GM12872 (cell line): ENCODE results near the gene CCDC107.

Experiments used
- TF ChIP-seq, protein P1 (sequence below): IDR thresholded peaks from 3 replicates; pipeline ENCODE4 v1.5.1; 2011; ENCODE audit warnings: low read depth, mild to moderate bottlenecking, low read length, moderate library complexity; ENCODE audit not compliant: insufficient read depth

Gene CCDC107

DNA sequence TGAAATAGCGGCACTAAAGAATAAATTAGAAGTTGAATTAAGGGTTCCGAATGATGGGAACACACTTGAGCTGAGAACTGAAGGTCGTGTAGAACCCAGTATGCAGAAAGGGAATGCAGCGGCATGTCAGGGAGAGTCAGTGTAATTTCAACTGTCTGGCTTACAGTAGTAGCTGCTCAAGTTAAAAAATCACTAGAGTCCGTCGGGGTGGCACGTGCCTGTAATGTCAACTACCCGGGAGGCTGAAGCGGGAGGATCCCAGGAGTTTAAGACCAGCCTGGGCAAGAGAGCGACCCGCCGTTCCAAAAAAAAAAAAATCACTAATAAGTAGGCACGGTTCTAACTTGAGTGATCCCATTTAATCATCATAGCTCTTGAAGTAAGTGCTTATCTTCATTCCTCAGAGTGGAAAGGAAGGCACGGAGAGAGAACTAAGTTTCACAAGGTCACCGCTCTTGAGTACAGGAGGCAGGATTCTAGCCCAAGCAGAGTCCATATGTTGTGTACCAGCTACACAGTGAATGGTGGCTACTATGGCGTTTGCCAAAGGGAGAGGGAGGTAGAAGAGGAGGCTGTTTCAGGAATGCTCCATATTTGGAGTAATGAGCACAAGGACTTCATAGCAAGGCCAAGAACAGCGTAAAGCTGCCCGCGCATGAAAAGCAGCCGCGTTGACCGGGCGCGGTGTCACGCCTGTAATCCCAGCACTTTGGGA lies 1.1 kb upstream of the CCDC107 start:
- TF ChIP-seq, protein P1, sequence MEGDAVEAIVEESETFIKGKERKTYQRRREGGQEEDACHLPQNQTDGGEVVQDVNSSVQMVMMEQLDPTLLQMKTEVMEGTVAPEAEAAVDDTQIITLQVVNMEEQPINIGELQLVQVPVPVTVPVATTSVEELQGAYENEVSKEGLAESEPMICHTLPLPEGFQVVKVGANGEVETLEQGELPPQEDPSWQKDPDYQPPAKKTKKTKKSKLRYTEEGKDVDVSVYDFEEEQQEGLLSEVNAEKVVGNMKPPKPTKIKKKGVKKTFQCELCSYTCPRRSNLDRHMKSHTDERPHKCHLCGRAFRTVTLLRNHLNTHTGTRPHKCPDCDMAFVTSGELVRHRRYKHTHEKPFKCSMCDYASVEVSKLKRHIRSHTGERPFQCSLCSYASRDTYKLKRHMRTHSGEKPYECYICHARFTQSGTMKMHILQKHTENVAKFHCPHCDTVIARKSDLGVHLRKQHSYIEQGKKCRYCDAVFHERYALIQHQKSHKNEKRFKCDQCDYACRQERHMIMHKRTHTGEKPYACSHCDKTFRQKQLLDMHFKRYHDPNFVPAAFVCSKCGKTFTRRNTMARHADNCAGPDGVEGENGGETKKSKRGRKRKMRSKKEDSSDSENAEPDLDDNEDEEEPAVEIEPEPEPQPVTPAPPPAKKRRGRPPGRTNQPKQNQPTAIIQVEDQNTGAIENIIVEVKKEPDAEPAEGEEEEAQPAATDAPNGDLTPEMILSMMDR = no peak

DNA sequence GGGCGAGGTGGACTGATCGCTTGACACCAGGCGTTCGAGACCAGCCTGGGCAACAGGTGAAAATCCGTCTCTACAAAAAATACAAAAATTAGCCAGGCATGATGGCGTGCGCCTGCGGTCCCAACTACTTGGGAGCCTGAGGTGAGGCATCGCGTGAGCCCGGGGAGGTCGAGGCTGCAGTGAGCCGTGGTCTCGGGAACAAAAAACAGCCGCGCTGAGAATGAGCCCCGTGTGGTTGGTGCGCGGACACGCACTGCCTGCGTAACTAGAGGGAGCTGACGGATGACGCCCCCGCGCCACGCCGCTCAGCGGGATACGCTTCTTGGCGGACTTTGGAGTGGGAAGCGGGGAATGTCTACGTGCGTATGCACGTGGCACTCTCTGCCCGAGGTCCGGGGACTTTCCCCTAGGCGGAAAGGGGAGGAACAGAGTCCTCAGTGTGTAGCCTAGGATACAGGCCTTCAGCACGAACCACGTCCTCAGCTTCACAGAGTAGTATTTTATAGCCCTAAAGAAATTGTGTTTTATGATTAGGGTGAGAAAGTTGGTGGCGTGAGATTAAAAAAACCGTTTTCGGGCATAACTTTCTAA lies 451 bp upstream of the CCDC107 start, which contains the start of gene RMRP:
Gene RMRP, minus strand, starts transcription at position 474 of the 591 bp plus-strand sequence.
- TF ChIP-seq, protein P1 = 0 out of 3 replicates have a peak, but pooled peaks have one; percentile 10

DNA sequence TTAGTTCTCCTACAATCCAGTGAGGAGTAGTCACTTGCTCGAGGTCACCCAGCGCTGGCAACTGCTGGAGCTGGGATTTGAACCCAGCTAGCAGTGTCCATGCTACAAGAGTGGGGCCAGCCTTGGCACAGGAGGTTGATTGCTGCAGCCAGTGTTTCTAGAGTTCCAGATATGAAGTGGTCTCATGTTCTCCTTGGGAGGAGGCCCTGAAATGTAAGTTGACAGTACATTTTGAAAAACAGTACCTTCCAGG lies 802 bp downstream of the CCDC107 start:
- TF ChIP-seq, protein P1 = no peak

DNA sequence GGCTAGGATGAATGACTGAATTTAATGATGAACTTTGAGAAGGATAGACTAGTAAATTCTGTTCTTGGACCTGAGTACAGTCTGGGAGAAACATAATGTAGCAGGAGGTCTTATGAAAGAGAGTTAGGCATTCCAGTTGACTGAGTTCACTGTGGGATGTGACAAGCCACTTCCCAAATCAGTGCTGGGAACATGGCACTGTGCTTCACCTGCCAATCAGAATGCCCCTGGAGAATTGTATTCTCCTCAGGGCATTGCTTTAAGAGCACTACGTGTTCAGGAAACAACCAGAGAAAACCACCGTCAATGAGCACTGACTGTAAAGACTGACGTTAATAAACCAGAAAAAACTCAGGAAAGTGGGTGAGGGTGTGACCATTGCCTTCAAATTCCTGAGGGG lies 1.2 kb downstream of the CCDC107 start:
- TF ChIP-seq, protein P1 = no peak

DNA sequence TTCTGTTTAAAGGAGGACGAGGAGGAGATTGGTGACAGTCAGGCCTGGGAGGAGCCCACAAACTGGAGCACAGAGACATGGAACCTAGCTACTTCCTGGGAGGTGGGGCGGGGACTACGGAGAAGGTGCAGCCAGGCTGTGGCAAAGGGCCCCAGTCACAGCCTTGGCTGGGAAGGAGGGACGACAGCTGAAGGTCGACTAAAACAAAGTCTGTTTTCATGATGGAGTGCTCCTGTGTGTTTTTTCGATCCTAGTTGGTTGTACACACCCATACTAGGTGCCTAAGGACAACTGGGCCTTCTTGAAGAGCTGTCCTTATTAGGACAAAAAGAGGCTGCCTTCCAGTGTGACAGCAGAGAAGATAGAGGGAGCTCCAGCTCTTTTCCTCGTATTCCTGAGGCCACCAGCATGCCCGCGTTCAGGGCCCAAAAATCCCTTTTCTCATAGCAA lies 2.9 kb downstream of the CCDC107 start:
- TF ChIP-seq, protein P1 = no peak

DNA sequence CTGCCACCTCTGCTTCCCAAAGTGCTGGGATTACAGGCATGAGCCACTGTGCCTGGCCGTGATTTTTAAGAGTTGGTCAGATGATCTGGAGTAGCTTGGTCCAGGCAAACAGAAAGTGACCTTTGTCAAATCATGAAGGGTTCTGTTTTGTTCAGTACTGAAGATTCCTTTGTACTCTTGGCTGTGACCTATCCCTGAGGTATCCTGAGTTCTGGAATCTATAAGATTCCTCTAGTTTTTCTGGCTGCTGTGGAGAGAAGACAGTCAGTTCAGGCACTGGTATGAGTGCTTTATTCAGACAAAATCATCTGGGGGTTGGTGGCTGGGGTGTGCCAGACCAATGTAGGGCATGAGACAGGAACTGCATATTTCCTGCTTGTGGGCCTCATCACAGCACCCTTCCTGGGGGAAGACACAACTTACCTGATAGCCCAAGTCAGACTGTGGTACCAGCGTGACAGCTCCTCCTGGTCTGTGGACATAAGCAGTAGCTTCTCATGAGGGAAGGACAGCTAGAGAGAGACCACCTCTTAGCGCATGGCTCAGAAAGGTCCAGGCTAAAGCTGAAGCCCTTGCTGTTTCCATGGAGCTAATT lies 3.8 kb downstream of the CCDC107 start:
- TF ChIP-seq, protein P1 = no peak

DNA sequence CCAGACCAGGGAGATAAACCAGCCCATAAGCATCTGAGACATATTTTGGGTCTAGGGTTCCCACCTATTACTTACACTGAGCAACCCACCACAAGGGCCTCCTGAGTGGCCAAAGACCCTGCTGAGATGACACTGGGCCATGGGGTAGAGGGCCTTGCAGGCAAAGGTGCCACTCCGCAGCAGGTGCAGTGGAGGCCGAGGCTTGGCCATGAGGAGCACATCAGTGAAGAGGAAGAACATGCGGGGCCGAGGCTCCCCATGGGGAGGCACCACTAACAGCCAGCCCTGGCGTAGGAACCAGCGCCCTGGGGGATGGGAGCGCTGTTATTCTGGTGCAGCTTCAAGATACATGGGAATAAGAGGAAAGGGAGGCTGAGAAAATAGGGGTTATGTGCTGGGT lies 4.3 kb downstream of the CCDC107 start:
- TF ChIP-seq, protein P1 = no peak
